OCI-M2 (cell line): ENCODE data around the gene MAN1A1.

Experiments used
- DNase-seq: peaks from one replicate; lab custom pipeline; 2025; ENCODE audit not compliant: unreplicated experiment; lab: John Stamatoyannopoulos, UW

MAN1A1 gene

GRCh38 chr6:119326291-119327005, 23.1 kb downstream of the MAN1A1 start:
- no peak for DNase-seq

- DNase-seq, result no peak
Observed at GRCh38 chr6:119325559-119326265, 23.8 kb downstream of the MAN1A1 start.

GRCh38 chr6:119324718-119325117, 24.8 kb downstream of the MAN1A1 start:
- no peak for DNase-seq

DNA sequence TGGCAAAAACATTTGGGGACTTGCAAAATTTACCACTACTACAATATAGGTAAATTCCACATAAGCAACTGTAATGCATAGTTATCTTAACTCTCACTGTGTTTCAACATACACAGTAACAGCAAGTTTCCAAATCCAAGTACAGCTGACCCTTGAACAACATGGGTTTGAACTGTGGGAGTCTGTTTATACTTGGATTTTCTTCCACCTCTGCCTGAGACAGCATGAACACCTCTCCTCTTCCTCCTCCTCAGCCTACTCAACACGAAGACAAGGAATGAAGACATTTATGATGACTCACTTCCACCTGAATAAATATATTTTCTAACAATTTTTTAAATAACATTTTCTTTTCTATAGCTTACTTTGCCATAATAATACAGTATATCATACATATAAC, 25.6 kb downstream of the MAN1A1 start:
- no peak for DNase-seq

DNA sequence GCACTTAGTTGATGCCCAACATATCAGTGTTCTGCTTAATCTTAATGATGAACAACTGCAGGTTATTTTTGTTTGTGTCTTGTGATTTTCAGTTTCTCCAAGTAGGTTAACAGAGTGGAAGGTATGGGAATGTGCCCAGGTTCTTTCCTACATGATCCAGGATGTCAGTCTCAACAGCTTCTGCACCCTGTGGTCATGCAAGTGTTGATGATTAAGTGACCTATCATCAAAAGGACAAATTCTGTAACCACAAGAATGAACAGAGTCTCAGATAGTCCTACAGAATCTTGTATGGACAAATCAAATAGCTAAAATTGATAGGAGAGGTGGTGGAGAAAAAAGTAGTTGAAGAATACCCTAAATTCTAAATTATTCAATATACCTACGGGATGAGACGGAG, 26.1 kb downstream of the MAN1A1 start:
- no peak for DNase-seq

DNA sequence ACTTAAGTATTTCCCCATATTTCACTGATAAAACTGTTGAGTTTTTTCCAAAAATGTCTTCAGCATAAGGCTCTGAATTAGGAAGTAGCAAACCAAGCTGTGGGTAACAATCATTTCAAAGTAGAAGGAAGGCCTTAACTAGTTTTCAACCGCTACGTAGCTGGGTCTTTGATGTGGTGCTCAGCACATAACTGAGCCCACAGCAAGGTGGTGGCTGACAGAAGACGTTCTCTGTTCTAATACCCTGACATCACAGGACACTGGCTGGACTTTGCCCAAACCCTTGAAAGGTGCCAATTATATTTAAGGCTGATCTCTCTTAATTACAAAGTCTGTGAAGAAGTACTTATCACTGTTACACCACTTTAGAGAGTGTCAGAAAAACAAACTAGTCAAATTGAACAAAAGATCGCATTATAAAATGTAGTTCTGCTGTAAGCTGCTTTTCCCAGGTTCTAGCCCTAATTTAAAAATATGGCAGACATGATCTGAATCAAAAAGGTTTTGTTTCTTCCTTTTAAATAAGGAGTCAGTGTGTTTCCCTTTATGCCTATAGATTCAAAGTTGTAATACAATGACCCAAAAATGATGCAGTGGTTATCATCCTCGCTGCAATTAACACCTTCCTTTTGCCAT, 26.7 kb downstream of the MAN1A1 start:
- DNase-seq, result no peak

GRCh38 chr6:119322034-119322433, 27.5 kb downstream of the MAN1A1 start:
- no peak for DNase-seq

DNA sequence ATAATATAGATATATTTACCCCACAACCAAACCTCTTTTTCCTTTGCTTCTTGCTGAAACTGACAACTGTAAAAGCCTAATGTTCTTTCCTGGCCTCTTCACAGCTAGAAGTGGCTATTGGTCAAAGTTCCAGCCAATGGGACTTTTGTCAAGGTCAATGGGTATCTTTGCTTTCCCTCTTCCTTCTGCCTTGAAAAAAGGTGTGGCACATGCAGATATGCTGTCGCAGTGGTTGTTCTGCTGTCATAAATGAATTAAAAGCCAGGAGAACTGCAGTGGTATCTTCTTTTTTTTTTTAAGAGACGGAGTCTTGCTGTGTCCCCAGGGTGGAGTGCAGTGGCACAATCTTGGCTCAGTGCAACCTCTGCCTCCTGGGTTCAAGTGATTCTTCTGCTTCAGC, 29.9 kb downstream of the MAN1A1 start:
- DNase-seq, result no peak

DNA sequence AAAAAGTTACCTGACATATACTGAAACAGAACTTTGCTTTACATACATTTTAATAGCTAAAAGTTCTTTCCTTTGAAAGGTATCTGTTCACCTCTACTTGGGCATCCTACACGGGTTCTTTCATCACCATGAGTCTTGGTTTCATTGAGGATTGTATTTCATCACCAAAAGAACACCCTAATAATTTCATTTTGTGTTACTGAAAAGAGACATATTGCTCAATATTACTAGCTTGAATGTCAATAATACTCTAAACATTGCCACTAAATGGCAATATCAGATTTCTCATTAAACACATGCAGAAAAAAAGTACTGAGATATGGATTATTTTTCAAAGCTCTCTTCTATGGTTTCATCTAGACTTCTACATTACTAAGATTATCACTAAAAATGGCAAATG, 30.8 kb downstream of the MAN1A1 start:
- no peak for DNase-seq

GRCh38 chr6:119318176-119318575, 31.4 kb downstream of the MAN1A1 start:
- no peak for DNase-seq

DNA sequence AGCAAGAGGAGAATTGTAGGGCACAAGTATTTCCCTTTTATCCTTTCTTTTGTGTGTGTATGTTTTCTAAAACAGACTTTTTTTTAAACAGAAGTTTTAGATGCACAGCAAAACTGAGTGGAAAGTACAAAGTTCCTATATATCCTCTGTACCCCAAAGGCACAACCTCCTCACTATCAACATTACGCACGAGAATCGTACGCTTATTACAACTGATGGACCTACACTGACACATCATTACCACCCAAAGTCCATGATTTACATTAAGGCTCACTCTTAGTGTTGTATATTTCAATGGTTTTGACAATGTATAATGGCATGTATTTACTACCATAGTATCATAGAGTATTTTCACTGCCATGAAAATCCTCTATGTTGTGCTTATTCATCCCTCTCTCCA, 32.6 kb downstream of the MAN1A1 start:
- no peak for DNase-seq

DNA sequence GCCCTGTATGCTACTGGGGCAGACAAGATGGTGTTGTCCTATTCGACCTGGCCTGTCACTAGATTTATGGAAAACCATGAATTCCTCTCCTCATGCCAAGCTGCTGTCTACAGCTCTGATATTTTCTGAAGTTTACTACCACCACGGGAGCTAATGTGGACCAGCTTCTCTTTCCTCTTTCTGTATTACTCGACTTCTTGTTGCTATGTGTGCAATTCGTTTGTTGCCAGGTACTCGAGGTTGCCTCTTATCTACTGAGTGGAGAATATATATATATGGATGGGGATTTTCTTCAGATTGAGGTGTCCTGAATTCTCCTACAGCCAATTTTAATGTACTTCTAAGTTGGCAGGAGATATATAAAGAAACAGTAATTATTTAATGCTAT, 34.7 kb downstream of the MAN1A1 start:
- no peak for DNase-seq

DNA sequence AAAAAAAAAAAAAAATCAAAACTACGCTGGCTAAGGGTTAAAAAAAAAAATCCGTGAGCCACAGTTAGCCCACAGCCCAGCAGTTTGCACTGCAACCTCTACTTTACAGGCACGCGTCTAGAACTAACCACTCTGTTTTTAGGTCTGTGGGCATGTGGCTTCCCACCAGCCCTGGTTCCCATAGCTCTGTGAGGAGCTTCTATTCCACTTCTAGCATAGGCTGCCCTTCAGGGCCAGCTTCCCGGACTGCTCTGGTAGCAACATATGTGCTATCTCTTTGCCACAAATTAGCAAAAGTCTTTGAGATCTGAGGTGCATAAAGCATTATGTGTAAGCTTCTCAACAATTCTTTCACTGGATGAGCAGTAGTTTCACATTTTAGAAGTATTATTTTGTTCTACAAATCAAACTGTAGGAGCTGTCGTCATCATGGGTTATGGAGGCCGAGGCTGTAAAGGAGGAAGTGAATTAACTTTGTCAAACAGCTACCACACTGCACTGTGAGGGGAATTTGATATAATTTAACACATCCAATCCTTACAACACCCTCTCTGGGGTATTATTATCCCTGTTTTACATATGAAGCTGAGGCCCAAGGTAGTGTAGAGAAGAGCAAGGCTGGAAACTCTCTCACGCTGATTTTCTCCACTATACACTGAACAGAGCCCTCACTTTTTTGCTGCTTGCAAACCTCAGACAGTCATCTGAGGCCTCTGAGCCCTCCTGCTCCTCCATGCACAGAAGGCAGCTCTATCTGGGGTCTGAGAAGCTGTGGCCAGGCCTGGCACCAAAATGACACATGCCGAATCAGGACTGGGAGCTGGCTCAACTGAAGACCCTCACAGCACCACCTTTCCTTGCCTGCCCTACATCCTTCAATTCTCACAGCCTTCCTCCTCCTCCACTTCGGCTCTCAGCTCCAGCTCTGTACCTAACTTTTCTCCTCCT, 35.4 kb downstream of the MAN1A1 start:
- no peak for DNase-seq

GRCh38 chr6:119312875-119313338, 36.7 kb downstream of the MAN1A1 start:
- no peak for DNase-seq

DNA sequence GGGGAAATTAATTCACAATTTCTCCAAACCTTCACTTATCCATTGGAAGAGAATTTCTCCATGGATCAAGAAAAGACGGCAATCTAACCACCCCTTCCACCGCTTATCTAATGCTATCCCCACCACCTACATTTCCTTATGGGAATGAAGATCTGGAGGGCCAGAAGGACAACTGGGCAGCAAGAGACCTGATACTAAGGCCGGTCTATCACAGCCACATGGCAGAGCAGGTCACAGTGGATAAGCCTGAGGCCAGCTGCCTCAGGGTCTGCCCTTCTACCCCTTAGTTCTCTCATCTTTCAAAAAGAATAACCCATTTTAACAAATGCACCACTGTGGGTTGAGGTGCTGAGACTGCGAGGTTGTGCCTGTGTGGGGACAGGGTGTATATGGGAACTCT, 37.1 kb downstream of the MAN1A1 start:
- no peak for DNase-seq

DNA sequence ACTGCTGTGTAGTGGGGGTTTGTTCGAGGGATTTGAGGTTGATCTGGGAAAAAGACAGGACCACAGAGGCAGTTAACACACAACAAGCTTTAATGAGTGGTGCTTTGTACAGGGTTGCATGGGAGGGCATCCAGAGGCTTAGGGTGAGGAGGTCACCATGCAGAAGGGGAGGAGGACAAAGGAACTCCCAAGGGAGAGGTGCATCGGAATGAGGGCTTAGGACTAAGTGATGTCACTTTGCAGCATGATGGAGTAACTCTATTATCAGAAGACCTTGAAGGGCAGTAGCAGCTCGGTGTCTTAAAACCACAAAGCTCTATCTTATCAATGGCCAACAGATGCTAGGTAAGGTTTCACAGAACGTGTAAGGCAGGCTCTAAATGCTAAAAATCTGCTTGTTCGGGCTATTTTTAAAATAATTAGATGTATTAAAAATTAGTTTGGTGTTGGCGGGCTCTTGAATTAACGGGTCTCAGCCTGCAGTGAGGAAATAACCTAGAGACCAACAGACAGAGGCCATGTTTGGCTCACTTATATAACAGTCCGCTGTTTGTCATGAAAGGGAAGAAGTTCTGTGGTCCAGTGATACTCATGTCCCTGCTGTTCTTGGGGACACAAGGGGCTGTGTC, 37.9 kb downstream of the MAN1A1 start:
- DNase-seq, result no peak

GRCh38 chr6:119310486-119311036, 39.0 kb downstream of the MAN1A1 start:
- no peak for DNase-seq

GRCh38 chr6:119308991-119309657, 40.4 kb downstream of the MAN1A1 start:
- DNase-seq, result no peak

GRCh38 chr6:119308048-119308570, 41.5 kb downstream of the MAN1A1 start:
- DNase-seq, result no peak

- DNase-seq, result no peak
Observed at GRCh38 chr6:119307056-119307455, 42.5 kb downstream of the MAN1A1 start.
